ENCODE measurements around the gene RNF112. TPM values are rescaled to one million over a fixed set of nuclear protein-coding genes. Genes with fewer than 3 reads are reported as not detected.

The RNF112 gene
- total and polyA plus RNA-seq, 2 of the 13 experiments (the other 11 are each of a cell fraction or from before 2014, with no cell fraction given): 0.05 TPM; not detected in 1

DNA sequence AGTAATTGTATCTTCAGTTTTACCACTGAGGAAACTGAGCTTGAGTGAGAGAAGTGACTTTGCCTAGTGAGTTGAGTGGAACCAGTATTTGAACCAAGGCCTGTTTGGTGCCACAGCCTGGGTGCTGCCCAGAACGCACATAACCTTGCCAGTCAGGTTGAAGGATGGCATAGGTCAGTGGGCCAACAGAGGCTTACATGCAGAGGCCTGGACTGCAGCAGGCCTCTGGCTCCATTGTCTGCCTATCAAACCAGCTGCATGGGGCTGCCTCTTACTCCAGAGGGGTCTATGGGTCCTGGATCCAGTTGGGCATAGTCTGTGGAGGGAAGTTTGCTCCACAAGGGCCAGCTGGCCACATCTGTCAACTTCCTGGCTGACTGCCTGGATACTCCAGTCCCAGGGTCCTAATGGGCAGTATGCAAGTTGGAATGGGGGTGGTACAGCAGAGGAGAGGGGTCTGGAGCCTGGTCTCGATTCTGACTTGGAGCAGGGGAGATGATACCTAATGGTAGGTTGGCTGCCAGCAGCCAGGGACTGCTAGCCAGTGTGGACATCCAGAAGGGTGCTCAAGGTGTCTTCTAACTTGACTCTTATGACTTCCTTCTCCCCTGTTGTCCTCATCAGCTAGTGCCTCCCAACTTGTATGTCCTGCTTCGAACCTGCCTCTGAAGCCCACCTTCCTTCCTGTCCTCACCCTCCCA lies 11.1 kb upstream of the RNF112 start:
- intact Hi-C loops (cut with micrococcal nuclease; ENCODE audit: unreplicated experiment) (no loop called here), in situ Hi-C loops (cut with HindIII; ENCODE audit: extremely low pct_ligation_motif_present, low pct_unique_long_range_greater_than_20kb) (no loop called here)
- H4K20me1 ChIP-seq (ENCODE audit: insufficient read depth, low read length): no peaks in the 10 kb centered on the region
- H2AFZ ChIP-seq (ENCODE audit: low read length): no peak overlapping the region
- no TSS peak for BruUV-seq (replicated peaks)
- ATAC-seq: no peak
- no peaks in the 10 kb centered on the region for H3K9me3 ChIP-seq (ENCODE audit: low read length)
- no peak overlapping the region for H3K4me3 ChIP-seq (replicated peaks in 1 of 3; ENCODE audit: insufficient read depth in 1 of 3, low read depth in 2 of 3, low read length in 3 of 3)
- POLR2A ChIA-PET: no interaction called here
- no peak overlapping the region for H3K9ac ChIP-seq (ENCODE audit: insufficient read depth, low read depth, low read length)
- no peaks in the 10 kb centered on the region for H3K27me3 ChIP-seq (ENCODE audit: control insufficient read depth in 1 of 2, insufficient read depth in 2 of 2, low read length in 2 of 2)
- H3K36me3 ChIP-seq (replicated peaks in 1 of 2; ENCODE audit: control insufficient read depth in 1 of 2, insufficient read depth in 2 of 2, low read length in 2 of 2): no peaks in the 10 kb centered on the region
- CTCF ChIA-PET (ENCODE audit: low intra/inter-chr PET ratio, low total read pairs): no interaction called here
- WGBS (ENCODE audit: low lambda C conversion rate): 43% methylated on average over 2 of the region's 3 CpGs
- no peak overlapping the region for H3K27ac ChIP-seq (ENCODE audit: extremely low read length, insufficient read depth, low read length)
- FAIRE-seq: no peak
- peaks cover 20% of the 10 kb centered on the region for H3K4me1 ChIP-seq (ENCODE audit: insufficient read depth, low read length)
- H3K4me2 ChIP-seq (ENCODE audit: low read depth, low read length): no peak overlapping the region
- H3K79me2 ChIP-seq (ENCODE audit: insufficient read depth, low read length): no peaks in the 10 kb centered on the region
- DNase-seq (ENCODE audit: low spot score): no peak
- TF ChIP-seq IKZF1 (IDR thresholded peaks at IDR 0.05) (no peak), ZNF235 (CRISPR knock-in tag; IDR thresholded peaks at IDR 0.05; ENCODE audit: borderline replicate concordance) (no peak), CEBPB (IDR thresholded peaks at IDR 0.05; ENCODE audit: borderline replicate concordance, low read depth, low read length) (no peak), ZNF563 (CRISPR knock-in tag; IDR thresholded peaks at IDR 0.05) (no peak), MIER3 (CRISPR knock-in tag; IDR thresholded peaks at IDR 0.05; ENCODE audit: borderline replicate concordance) (no peak), KDM1A (CRISPR knock-in tag; IDR thresholded peaks at IDR 0.05) (no peak), ZNF672 (CRISPR knock-in tag; IDR thresholded peaks at IDR 0.05) (no peak)
- TF ChIP-seq, protein P1, sequence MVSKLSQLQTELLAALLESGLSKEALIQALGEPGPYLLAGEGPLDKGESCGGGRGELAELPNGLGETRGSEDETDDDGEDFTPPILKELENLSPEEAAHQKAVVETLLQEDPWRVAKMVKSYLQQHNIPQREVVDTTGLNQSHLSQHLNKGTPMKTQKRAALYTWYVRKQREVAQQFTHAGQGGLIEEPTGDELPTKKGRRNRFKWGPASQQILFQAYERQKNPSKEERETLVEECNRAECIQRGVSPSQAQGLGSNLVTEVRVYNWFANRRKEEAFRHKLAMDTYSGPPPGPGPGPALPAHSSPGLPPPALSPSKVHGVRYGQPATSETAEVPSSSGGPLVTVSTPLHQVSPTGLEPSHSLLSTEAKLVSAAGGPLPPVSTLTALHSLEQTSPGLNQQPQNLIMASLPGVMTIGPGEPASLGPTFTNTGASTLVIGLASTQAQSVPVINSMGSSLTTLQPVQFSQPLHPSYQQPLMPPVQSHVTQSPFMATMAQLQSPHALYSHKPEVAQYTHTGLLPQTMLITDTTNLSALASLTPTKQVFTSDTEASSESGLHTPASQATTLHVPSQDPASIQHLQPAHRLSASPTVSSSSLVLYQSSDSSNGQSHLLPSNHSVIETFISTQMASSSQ (IDR thresholded peaks at IDR 0.05; ENCODE audit: low read depth): no peak
- TF ChIP-seq, protein P1 (CRISPR knock-in tag; IDR thresholded peaks at IDR 0.05; ENCODE audit: borderline replicate concordance): no peak
- TF ChIP-seq, protein P2, sequence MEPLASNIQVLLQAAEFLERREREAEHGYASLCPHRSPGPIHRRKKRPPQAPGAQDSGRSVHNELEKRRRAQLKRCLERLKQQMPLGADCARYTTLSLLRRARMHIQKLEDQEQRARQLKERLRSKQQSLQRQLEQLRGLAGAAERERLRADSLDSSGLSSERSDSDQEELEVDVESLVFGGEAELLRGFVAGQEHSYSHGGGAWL (CRISPR knock-in tag; IDR thresholded peaks at IDR 0.05): no peak
- TF ChIP-seq, protein P3, sequence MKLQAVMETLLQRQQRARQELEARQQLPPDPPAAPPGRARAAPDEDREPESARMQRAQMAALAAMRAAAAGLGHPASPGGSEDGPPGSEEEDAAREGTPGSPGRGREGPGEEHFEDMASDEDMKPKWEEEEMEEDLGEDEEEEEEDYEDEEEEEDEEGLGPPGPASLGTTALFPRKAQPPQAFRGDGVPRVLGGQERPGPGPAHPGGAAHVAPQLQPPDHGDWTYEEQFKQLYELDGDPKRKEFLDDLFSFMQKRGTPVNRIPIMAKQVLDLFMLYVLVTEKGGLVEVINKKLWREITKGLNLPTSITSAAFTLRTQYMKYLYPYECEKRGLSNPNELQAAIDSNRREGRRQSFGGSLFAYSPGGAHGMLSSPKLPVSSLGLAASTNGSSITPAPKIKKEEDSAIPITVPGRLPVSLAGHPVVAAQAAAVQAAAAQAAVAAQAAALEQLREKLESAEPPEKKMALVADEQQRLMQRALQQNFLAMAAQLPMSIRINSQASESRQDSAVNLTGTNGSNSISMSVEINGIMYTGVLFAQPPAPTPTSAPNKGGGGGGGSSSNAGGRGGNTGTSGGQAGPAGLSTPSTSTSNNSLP (IDR thresholded peaks at IDR 0.05; ENCODE audit: low read depth, low read length): no peak

Data from HepG2 (cell line).